Loucy (cell line): ENCODE data around the gene COL6A1.
"Not testable (repeated sequence)": the region's sequence is repeated elsewhere in the genome, so short reads cannot be mapped to it uniquely, and the experiment has no call there.

Experiments
- H2AFZ ChIP-seq: fragments of 200-600 bp; sonication (generic); 2 replicates; pipeline ENCODE4 v1.6.0; 2016; ENCODE audit warnings: antibody characterized with exemption, mild to moderate bottlenecking, low read length, moderate library complexity
- H3F3A ChIP-seq: fragments of 200-600 bp; 2 replicates; pipeline ENCODE4 v1.6.0; 2016; ENCODE audit warnings: antibody characterized with exemption, low read depth, mild to moderate bottlenecking
- H3K27me3 ChIP-seq: fragments of 200-600 bp; sonication (generic); 2 replicates; pipeline ENCODE4 v1.6.1; 2014; ENCODE audit warnings: low read length, mild to moderate bottlenecking; ENCODE audit not compliant: insufficient read depth, poor library complexity, severe bottlenecking
- H3K36me3 ChIP-seq: fragments of 200-600 bp; sonication (generic); 2 replicates; pipeline ENCODE4 v1.6.1; 2016; ENCODE audit warnings: low read length; ENCODE audit not compliant: insufficient read depth
- H3K4me1 ChIP-seq: fragments of 200-600 bp; sonication (generic); 2 replicates; pipeline ENCODE4 v1.5.1; 2014; ENCODE audit warnings: low read length, mild to moderate bottlenecking; ENCODE audit not compliant: insufficient read depth, poor library complexity, severe bottlenecking
- H3K4me2 ChIP-seq: fragments of 200-600 bp; sonication (generic); 2 replicates; pipeline ENCODE4 v1.6.0; 2014; ENCODE audit warnings: antibody characterized with exemption, low read length, low read depth, mild to moderate bottlenecking; ENCODE audit not compliant: poor library complexity, severe bottlenecking
- H3K4me3 ChIP-seq: fragments of 200-600 bp; sonication (generic); 2 replicates; pipeline ENCODE4 v1.5.1; 2014; ENCODE audit warnings: low read length, mild to moderate bottlenecking, mixed read lengths; ENCODE audit not compliant: poor library complexity, severe bottlenecking
- H3K79me2 ChIP-seq: fragments of 200-600 bp; sonication (generic); 2 replicates; pipeline ENCODE4 v1.6.1; 2014; ENCODE audit warnings: low read length; ENCODE audit not compliant: insufficient read depth
- H3K9ac ChIP-seq: fragments of 200-600 bp; sonication (generic); 2 replicates; pipeline ENCODE4 v1.6.0; 2014; ENCODE audit warnings: mild to moderate bottlenecking, low read depth, low read length, moderate library complexity; ENCODE audit not compliant: poor library complexity, severe bottlenecking
- H3K9me2 ChIP-seq: fragments of 200-600 bp; sonication (generic); replicated peaks from 2 replicates; pipeline ENCODE4 v1.6.1; 2016; ENCODE audit warnings: low read depth, low read length, mixed read lengths
- H3K9me3 ChIP-seq: fragments of 200-600 bp; sonication (generic); 2 replicates; pipeline ENCODE4 v1.6.1; 2014; ENCODE audit warnings: mild to moderate bottlenecking, antibody characterized with exemption, low read length, low read depth; ENCODE audit not compliant: insufficient read depth
- H4K20me1 ChIP-seq: fragments of 200-600 bp; sonication (generic); 2 replicates; pipeline ENCODE4 v1.6.0; 2014; ENCODE audit warnings: antibody characterized with exemption, low read length, mild to moderate bottlenecking; ENCODE audit not compliant: insufficient read depth, poor library complexity, severe bottlenecking
- EZH2phosphoT487 ChIP-seq: fragments of 200-600 bp; IDR thresholded peaks from 2 replicates; pipeline ENCODE4 v1.6.1; 2018; ENCODE audit warnings: antibody characterized with exemption, mild to moderate bottlenecking, moderate library complexity, borderline replicate concordance
- TF ChIP-seq, protein P1 (sequence below): fragments of 200-600 bp; sonication (generic); conservative IDR thresholded peaks from 2 replicates; pipeline ENCODE4 v1.5.1; 2014; ENCODE audit warnings: mild to moderate bottlenecking, antibody characterized with exemption, low read length

Gene COL6A1

GRCh38 chr21:45949928-45950739 lies 31.4 kb upstream of the COL6A1 start:
- no peaks in the 10 kb centered on the region for H3K4me1 ChIP-seq
- no peaks in the 10 kb centered on the region for H3F3A ChIP-seq
- no peaks in the 10 kb centered on the region for H4K20me1 ChIP-seq
- no peak overlapping the region for H3K4me3 ChIP-seq
- no peak overlapping the region for H2AFZ ChIP-seq
- no peaks in the 10 kb centered on the region for H3K9me2 ChIP-seq
- no peaks in the 10 kb centered on the region for H3K36me3 ChIP-seq
- H3K9me3 ChIP-seq, result no peaks in the 10 kb centered on the region; the same call in 1 of the 2 replicates
- no peak overlapping the region for H3K4me2 ChIP-seq
- H3K9ac ChIP-seq, result no peak overlapping the region
- H3K27me3 ChIP-seq, result no peaks in the 10 kb centered on the region
- no peak for TF ChIP-seq EZH2phosphoT487
- TF ChIP-seq, protein P1, sequence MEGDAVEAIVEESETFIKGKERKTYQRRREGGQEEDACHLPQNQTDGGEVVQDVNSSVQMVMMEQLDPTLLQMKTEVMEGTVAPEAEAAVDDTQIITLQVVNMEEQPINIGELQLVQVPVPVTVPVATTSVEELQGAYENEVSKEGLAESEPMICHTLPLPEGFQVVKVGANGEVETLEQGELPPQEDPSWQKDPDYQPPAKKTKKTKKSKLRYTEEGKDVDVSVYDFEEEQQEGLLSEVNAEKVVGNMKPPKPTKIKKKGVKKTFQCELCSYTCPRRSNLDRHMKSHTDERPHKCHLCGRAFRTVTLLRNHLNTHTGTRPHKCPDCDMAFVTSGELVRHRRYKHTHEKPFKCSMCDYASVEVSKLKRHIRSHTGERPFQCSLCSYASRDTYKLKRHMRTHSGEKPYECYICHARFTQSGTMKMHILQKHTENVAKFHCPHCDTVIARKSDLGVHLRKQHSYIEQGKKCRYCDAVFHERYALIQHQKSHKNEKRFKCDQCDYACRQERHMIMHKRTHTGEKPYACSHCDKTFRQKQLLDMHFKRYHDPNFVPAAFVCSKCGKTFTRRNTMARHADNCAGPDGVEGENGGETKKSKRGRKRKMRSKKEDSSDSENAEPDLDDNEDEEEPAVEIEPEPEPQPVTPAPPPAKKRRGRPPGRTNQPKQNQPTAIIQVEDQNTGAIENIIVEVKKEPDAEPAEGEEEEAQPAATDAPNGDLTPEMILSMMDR, result no peak
- no peaks in the 10 kb centered on the region for H3K79me2 ChIP-seq

- no peak overlapping the region for H3K9ac ChIP-seq
- TF ChIP-seq, protein P1, result no peak
- no peaks in the 10 kb centered on the region; the same call in 1 of the 2 replicates for H3K9me3 ChIP-seq
- no peaks in the 10 kb centered on the region for H3K79me2 ChIP-seq
- no peaks in the 10 kb centered on the region for H3F3A ChIP-seq
- no peak overlapping the region for H3K4me3 ChIP-seq
- H3K4me1 ChIP-seq, result no peaks in the 10 kb centered on the region
- H3K27me3 ChIP-seq, result no peaks in the 10 kb centered on the region
- H2AFZ ChIP-seq, result no peak overlapping the region
- no peaks in the 10 kb centered on the region for H3K9me2 ChIP-seq
- H3K36me3 ChIP-seq, result no peaks in the 10 kb centered on the region
- no peaks in the 10 kb centered on the region for H4K20me1 ChIP-seq
- H3K4me2 ChIP-seq, result no peak overlapping the region
Observed at GRCh38 chr21:45950740-45951515, 30.6 kb upstream of the COL6A1 start.

DNA sequence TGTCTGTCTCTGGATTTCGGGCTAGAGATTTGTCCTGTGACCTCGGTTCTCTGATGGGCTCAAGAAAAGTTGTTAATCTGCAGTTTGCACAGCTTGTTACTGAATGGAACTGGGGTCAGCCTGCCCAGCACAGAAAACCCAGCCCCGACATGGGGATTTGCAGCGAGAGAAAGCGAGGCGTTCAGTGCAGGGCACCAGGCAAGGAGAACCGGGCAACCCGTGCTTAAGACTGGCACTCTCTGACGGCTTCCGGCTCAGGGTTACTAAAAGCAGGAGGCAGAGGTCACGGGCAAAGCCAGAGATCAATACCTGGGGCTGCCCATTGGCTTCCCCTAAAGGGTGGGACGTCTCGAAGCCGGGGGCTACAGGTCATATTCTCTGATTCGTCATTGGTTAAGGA lies 29.9 kb upstream of the COL6A1 start:
- H3K4me3 ChIP-seq, result no peak overlapping the region
- H3K79me2 ChIP-seq, result no peaks in the 10 kb centered on the region

GRCh38 chr21:45952527-45952926 lies 29.0 kb upstream of the COL6A1 start:
- H3K9me3 ChIP-seq, H2AFZ ChIP-seq, H3K4me1 ChIP-seq, H3K9ac ChIP-seq, H3K9me2 ChIP-seq, H4K20me1 ChIP-seq, H3K4me3 ChIP-seq, H3F3A ChIP-seq, H3K4me2 ChIP-seq, H3K27me3 ChIP-seq, H3K79me2 ChIP-seq, H3K36me3 ChIP-seq: not testable (repeated sequence)

More for the DNA sequence above, 29.9 kb upstream of the COL6A1 start:
- H2AFZ ChIP-seq, result no peak overlapping the region
- H3K27me3 ChIP-seq, result no peaks in the 10 kb centered on the region
- H3K4me2 ChIP-seq, result no peak overlapping the region
- H4K20me1 ChIP-seq, result no peaks in the 10 kb centered on the region
- H3K9ac ChIP-seq, result no peak overlapping the region
- no peaks in the 10 kb centered on the region for H3F3A ChIP-seq
- H3K36me3 ChIP-seq, result no peaks in the 10 kb centered on the region
- no peaks in the 10 kb centered on the region; the same call in 1 of the 2 replicates for H3K9me3 ChIP-seq
- H3K9me2 ChIP-seq, result no peaks in the 10 kb centered on the region
- TF ChIP-seq, protein P1, result no peak
- no peaks in the 10 kb centered on the region for H3K4me1 ChIP-seq
